ENCODE data around the gene HLF.

DNA sequence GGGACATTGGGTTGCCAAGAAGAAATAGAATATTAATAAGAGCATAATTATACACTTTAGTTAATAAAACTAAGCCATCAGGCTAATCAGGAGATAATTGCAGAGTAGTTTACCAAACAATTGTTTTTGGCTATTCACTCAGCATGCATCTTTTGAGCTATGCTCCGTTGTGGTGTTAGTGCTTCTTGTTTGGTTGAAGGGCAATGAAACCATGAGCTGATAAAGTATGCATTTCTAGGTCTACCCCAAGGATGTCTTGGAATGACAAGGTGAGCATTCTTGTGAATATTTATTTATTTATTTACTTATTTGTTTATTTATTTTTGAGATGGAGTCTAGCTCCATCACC lies 6.4 kb downstream of the HLF start:
- TF ChIP-seq POLR2A (IDR thresholded peaks at IDR 0.05), result no peak
- TF ChIP-seq, protein P1, sequence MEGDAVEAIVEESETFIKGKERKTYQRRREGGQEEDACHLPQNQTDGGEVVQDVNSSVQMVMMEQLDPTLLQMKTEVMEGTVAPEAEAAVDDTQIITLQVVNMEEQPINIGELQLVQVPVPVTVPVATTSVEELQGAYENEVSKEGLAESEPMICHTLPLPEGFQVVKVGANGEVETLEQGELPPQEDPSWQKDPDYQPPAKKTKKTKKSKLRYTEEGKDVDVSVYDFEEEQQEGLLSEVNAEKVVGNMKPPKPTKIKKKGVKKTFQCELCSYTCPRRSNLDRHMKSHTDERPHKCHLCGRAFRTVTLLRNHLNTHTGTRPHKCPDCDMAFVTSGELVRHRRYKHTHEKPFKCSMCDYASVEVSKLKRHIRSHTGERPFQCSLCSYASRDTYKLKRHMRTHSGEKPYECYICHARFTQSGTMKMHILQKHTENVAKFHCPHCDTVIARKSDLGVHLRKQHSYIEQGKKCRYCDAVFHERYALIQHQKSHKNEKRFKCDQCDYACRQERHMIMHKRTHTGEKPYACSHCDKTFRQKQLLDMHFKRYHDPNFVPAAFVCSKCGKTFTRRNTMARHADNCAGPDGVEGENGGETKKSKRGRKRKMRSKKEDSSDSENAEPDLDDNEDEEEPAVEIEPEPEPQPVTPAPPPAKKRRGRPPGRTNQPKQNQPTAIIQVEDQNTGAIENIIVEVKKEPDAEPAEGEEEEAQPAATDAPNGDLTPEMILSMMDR (IDR thresholded peaks at IDR 0.05 in 4 of 5, conservative IDR thresholded peaks at IDR 0.05 in 1 of 5), result no peak

Measured in gastrocnemius medialis (tissue), 4 donors.